Astrocyte (in vitro differentiated cells and primary cell): ENCODE data around the gene CD22. TPM values are rescaled to one million over a fixed set of nuclear protein-coding genes. Genes with fewer than 3 reads are reported as not detected.

ENCODE experiments used
- DNase-seq: peaks from one replicate; pipeline ENCODE4 v3.0.0-alpha.2; 2010; ENCODE audit warnings: low read depth
- FAIRE-seq: peaks from 2 replicates; lab custom pipeline; 2011; peaks lifted over from hg19 to GRCh38; lab: Jason Lieb, UNC
- H2AFZ ChIP-seq: 2 replicates; pipeline ENCODE4 v1.6.0; 2012; ENCODE audit warnings: low read depth, low read length, inconsistent platforms
- H3K27ac ChIP-seq: 2 replicates; pipeline ENCODE4 v1.5.1; 2011; ENCODE audit warnings: low read depth, low read length, inconsistent platforms
- H3K27me3 ChIP-seq: 2 replicates; pipeline ENCODE4 v1.6.0; 2011; ENCODE audit warnings: low read length, inconsistent platforms; ENCODE audit not compliant: insufficient read depth
- H3K36me3 ChIP-seq: 2 replicates; pipeline ENCODE4 v1.5.1; 2011; ENCODE audit warnings: low read length, inconsistent platforms; ENCODE audit not compliant: insufficient read depth
- H3K4me1 ChIP-seq: 2 replicates; pipeline ENCODE4 v1.5.1; 2011; ENCODE audit warnings: low read length, inconsistent platforms; ENCODE audit not compliant: insufficient read depth
- H3K4me2 ChIP-seq: 2 replicates; pipeline ENCODE4 v1.6.0; 2012; ENCODE audit warnings: low read length, inconsistent platforms
- H3K4me3 ChIP-seq: 2 replicates; pipeline ENCODE4 v1.5.1; 2011; ENCODE audit warnings: low read depth, mild to moderate bottlenecking, low read length, inconsistent platforms; ENCODE audit not compliant: insufficient read depth
- H3K79me2 ChIP-seq: 2 replicates; pipeline ENCODE4 v1.6.0; 2012; ENCODE audit warnings: mild to moderate bottlenecking, low read length, inconsistent platforms; ENCODE audit not compliant: insufficient read depth
- H3K9ac ChIP-seq: 2 replicates; pipeline ENCODE4 v1.6.0; 2012; ENCODE audit warnings: mild to moderate bottlenecking, low read length, inconsistent platforms
- H3K9me3 ChIP-seq: 2 replicates; pipeline ENCODE4 v1.5.1; 2012; ENCODE audit warnings: low read depth, mild to moderate bottlenecking, low read length, inconsistent platforms; ENCODE audit not compliant: insufficient read depth
- H4K20me1 ChIP-seq: 2 replicates; pipeline ENCODE4 v1.6.0; 2012; ENCODE audit warnings: low read length, inconsistent platforms; ENCODE audit not compliant: insufficient read depth
- H3K27ac Mint-ChIP-seq: one replicate; pipeline ENCODE4 v1.8.0; 2021; ENCODE audit warnings: mild to moderate bottlenecking, mixed read lengths; ENCODE audit not compliant: unreplicated experiment
- H3K27me3 Mint-ChIP-seq: one replicate; pipeline ENCODE4 v1.8.0; 2021; ENCODE audit warnings: low read depth, mixed read lengths; ENCODE audit not compliant: unreplicated experiment
- H3K36me3 Mint-ChIP-seq: one replicate; pipeline ENCODE4 v1.8.0; 2021; ENCODE audit warnings: low read depth, mixed read lengths; ENCODE audit not compliant: unreplicated experiment
- H3K4me1 Mint-ChIP-seq: one replicate; pipeline ENCODE4 v1.8.0; 2021; ENCODE audit warnings: low read depth, mixed read lengths; ENCODE audit not compliant: unreplicated experiment
- H3K4me3 Mint-ChIP-seq: one replicate; pipeline ENCODE4 v1.8.0; 2021; ENCODE audit warnings: mild to moderate bottlenecking, moderate library complexity, mixed read lengths; ENCODE audit not compliant: unreplicated experiment
- H3K9me3 Mint-ChIP-seq: one replicate; pipeline ENCODE4 v1.8.0; 2021; ENCODE audit warnings: mild to moderate bottlenecking, mixed read lengths; ENCODE audit not compliant: unreplicated experiment
- EZH2 ChIP-seq: IDR thresholded peaks from 2 replicates; pipeline ENCODE4 v1.6.1; 2012; ENCODE audit warnings: mild to moderate bottlenecking, low read length, inconsistent platforms; ENCODE audit not compliant: insufficient read depth
- total RNA-seq: library from RNA; stranded (reverse); gene quantifications from 2 replicates; pipeline ENCODE4 v1.2.1, GENCODE V29; 2021
- TF ChIP-seq, protein P1 (sequence below): IDR thresholded peaks from 2 replicates; pipeline ENCODE4 v1.5.1; 2011; ENCODE audit warnings: low read depth, mild to moderate bottlenecking, inconsistent platforms, low read length, moderate library complexity; ENCODE audit not compliant: insufficient read depth

CD22 gene
- total RNA-seq, 1 donor from 2014 or later = not detected

- Histone ChIP-seq H3K27ac (no peak overlapping the region), H4K20me1 (no peaks in the 10 kb centered on the region), H2AFZ (no peak overlapping the region), H3K9me3 (no peaks in the 10 kb centered on the region), H3K27me3 (no peaks in the 10 kb centered on the region), H3K4me1 (no peaks in the 10 kb centered on the region), H3K4me2 (no peak overlapping the region), H3K4me3 (no peak overlapping the region), H3K9ac (no peak overlapping the region), H3K36me3 (no peaks in the 10 kb centered on the region), H3K79me2 (no peaks in the 10 kb centered on the region)
- TF ChIP-seq, protein P1, sequence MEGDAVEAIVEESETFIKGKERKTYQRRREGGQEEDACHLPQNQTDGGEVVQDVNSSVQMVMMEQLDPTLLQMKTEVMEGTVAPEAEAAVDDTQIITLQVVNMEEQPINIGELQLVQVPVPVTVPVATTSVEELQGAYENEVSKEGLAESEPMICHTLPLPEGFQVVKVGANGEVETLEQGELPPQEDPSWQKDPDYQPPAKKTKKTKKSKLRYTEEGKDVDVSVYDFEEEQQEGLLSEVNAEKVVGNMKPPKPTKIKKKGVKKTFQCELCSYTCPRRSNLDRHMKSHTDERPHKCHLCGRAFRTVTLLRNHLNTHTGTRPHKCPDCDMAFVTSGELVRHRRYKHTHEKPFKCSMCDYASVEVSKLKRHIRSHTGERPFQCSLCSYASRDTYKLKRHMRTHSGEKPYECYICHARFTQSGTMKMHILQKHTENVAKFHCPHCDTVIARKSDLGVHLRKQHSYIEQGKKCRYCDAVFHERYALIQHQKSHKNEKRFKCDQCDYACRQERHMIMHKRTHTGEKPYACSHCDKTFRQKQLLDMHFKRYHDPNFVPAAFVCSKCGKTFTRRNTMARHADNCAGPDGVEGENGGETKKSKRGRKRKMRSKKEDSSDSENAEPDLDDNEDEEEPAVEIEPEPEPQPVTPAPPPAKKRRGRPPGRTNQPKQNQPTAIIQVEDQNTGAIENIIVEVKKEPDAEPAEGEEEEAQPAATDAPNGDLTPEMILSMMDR = no peak
- no peak for TF ChIP-seq EZH2
- DNase-seq (no peak), FAIRE-seq (no peak)
- Mint-ChIP-seq H3K4me1 (no peaks in the 10 kb centered on the region), H3K27me3 (peaks cover 22% of the 10 kb centered on the region), H3K27ac (no peak overlapping the region), H3K36me3 (no peaks in the 10 kb centered on the region), H3K9me3 (no peaks in the 10 kb centered on the region), H3K4me3 (no peak overlapping the region)
These were observed 34.1 kb downstream of the CD22 start for GRCh38 chr19:35363001-35363590.

GRCh38 chr19:35363711-35364425 lies 34.9 kb downstream of the CD22 start:
- TF ChIP-seq, protein P1 = no peak
- TF ChIP-seq EZH2 = no peak
- Histone ChIP-seq H3K27me3 (no peaks in the 10 kb centered on the region), H3K36me3 (no peaks in the 10 kb centered on the region), H3K4me1 (no peaks in the 10 kb centered on the region), H3K9ac (no peak overlapping the region), H2AFZ (no peak overlapping the region), H3K79me2 (no peaks in the 10 kb centered on the region), H3K4me3 (no peak overlapping the region), H3K27ac (no peak overlapping the region), H3K9me3 (no peaks in the 10 kb centered on the region), H3K4me2 (no peak overlapping the region), H4K20me1 (no peaks in the 10 kb centered on the region)
- DNase-seq (no peak), FAIRE-seq (no peak)
- no peak overlapping the region for H3K4me3 Mint-ChIP-seq
- no peaks in the 10 kb centered on the region for H3K4me1 Mint-ChIP-seq
- no peaks in the 10 kb centered on the region for H3K9me3 Mint-ChIP-seq
- no peak overlapping the region for H3K27ac Mint-ChIP-seq
- H3K27me3 Mint-ChIP-seq = peaks cover 25% of the 10 kb centered on the region
- H3K36me3 Mint-ChIP-seq = no peaks in the 10 kb centered on the region

GRCh38 chr19:35365303-35365702 lies 36.3 kb downstream of the CD22 start:
- DNase-seq = no peak
- Mint-ChIP-seq H3K27me3 (peaks cover 25% of the 10 kb centered on the region), H3K36me3 (no peaks in the 10 kb centered on the region), H3K9me3 (no peaks in the 10 kb centered on the region), H3K4me3 (no peak overlapping the region), H3K4me1 (no peaks in the 10 kb centered on the region), H3K27ac (no peak overlapping the region)
- Histone ChIP-seq H3K36me3 (no peaks in the 10 kb centered on the region), H2AFZ (no peak overlapping the region), H3K4me3 (no peak overlapping the region), H3K27me3 (no peaks in the 10 kb centered on the region), H4K20me1 (no peaks in the 10 kb centered on the region), H3K79me2 (no peaks in the 10 kb centered on the region), H3K4me2 (no peak overlapping the region), H3K9me3 (no peaks in the 10 kb centered on the region), H3K9ac (no peak overlapping the region), H3K27ac (no peak overlapping the region), H3K4me1 (no peaks in the 10 kb centered on the region)
- TF ChIP-seq, protein P1 = no peak
- TF ChIP-seq EZH2 = no peak
- no peak for FAIRE-seq
